ENCODE measurements around the gene DOCK7.

- TF ChIP-seq CTCF (IDR thresholded peaks at IDR 0.05) (no peak), EP300 (IDR thresholded peaks at IDR 0.05) (no peak), POLR2AphosphoS5 (IDR thresholded peaks at IDR 0.05) (no peak), POLR2A (IDR thresholded peaks at IDR 0.05) (no peak)
These were observed 264.5 kb downstream of the DOCK7 start for GRCh38 chr1:62423580-62424242.

All from stomach (tissue), 4 donors.